ENCODE measurements around the gene SCYGR7. TPM values are rescaled to one million over a fixed set of nuclear protein-coding genes. Genes with fewer than 3 reads are reported as not detected.

The SCYGR7 gene
- total and polyA plus RNA-seq, 2 of the 13 experiments (the other 11 are each of a cell fraction or from before 2014, with no cell fraction given) = not detected

DNA sequence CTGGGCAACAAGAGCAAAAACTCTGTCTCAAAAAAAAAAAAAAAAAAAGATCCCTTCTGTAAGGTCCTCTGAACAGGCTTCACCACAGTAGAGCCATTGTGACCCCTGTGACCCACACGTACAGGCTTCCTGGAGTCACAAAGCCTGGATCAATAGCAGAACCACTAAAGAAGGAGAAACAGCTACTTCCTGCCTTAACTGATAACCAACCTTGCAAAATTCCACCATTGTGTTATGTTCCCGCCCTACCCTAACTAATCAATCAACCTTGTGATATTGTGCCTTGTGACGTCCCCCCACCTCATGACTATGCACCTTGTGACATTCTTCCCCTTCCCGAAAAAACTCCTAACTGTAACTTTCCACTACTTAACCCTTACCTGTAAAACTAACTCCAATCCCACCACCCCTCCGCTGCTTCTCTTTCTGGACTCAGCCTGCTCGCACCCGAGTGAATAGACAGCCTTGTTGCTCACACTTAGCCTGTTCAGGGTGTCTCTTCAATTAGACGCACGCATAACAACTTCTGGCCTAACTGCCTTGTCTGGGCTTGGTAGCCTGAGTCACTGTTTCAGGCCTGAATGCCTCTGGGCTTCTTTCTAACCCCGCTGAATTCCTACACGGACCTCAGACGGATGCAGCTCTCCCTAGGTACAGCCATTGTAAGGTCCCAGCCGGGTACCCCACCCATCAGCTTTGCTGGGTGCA is 31.4 kb downstream of the SCYGR7 start (continued):
- TF ChIP-seq ZHX2 (IDR thresholded peaks at IDR 0.05; ENCODE audit: low read depth) (peak; percentile 43; the same call in 1 of the 2 replicates), ZHX2 (CRISPR knock-in tag; IDR thresholded peaks at IDR 0.05; ENCODE audit: borderline replicate concordance) (no peak), SMAD1 (CRISPR knock-in tag; IDR thresholded peaks at IDR 0.05; ENCODE audit: borderline replicate concordance, low read depth) (no peak), ZSCAN5A (CRISPR knock-in tag; IDR thresholded peaks at IDR 0.05; ENCODE audit: borderline replicate concordance) (peak; percentile 44; the same call in 1 of the 2 replicates), SRSF4 (IDR thresholded peaks at IDR 0.05; ENCODE audit: low read depth, low read length, poor library complexity, severe bottlenecking) (no peak), HINFP (CRISPR knock-in tag; IDR thresholded peaks at IDR 0.05; ENCODE audit: low read depth) (peak; percentile 80; the same call in 1 of the 2 replicates), ETV6 (CRISPR knock-in tag; conservative IDR thresholded peaks at IDR 0.05) (no peak), CSRNP2 (CRISPR knock-in tag; conservative IDR thresholded peaks at IDR 0.05; ENCODE audit: low read depth) (no peak), ZNF260 (CRISPR knock-in tag; IDR thresholded peaks at IDR 0.05; ENCODE audit: borderline replicate concordance, low read depth) (no peak), ZNF569 (CRISPR knock-in tag; IDR thresholded peaks at IDR 0.05; ENCODE audit: borderline replicate concordance) (no peak), TCF12 (IDR thresholded peaks at IDR 0.05) (no peak), TCF12 (CRISPR knock-in tag; IDR thresholded peaks at IDR 0.05) (no peak), SOX5 (CRISPR knock-in tag; IDR thresholded peaks at IDR 0.05; ENCODE audit: borderline replicate concordance) (peak; percentile 90)
- TF ChIP-seq, protein P1, sequence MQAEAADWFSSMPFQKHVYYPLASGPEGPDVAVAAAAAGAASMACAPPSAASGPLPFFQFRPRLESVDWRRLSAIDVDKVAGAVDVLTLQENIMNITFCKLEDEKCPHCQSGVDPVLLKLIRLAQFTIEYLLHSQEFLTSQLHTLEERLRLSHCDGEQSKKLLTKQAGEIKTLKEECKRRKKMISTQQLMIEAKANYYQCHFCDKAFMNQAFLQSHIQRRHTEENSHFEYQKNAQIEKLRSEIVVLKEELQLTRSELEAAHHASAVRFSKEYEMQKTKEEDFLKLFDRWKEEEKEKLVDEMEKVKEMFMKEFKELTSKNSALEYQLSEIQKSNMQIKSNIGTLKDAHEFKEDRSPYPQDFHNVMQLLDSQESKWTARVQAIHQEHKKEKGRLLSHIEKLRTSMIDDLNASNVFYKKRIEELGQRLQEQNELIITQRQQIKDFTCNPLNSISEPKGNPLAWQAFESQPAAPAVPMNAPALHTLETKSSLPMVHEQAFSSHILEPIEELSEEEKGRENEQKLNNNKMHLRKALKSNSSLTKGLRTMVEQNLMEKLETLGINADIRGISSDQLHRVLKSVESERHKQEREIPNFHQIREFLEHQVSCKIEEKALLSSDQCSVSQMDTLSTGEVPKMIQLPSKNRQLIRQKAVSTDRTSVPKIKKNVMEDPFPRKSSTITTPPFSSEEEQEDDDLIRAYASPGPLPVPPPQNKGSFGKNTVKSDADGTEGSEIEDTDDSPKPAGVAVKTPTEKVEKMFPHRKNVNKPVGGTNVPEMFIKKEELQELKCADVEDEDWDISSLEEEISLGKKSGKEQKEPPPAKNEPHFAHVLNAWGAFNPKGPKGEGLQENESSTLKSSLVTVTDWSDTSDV (CRISPR knock-in tag; IDR thresholded peaks at IDR 0.05) = 0 out of 2 replicates have a peak, but pooled peaks have one; percentile 22
